ENCODE data around the gene PHF21A.

DNA sequence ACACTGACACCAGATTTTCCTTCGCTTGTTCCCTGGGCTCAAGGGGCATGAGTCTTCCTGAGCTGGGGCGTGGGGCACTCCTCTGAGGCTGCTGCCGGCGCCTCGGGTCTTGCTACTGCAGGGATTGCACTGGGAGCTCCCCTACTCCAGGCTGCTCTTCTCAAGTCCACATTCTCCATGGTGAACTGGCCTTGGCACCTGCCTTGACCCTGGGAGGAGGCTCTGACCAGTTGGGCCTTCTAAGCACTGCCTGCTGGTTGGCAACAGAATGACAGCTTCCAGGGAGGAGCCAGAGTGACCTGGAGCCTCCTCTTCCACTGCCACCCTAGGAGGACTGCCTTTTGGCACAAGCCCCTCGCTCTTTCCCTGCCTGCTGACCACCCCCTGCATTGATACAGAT is 223.7 kb downstream of the PHF21A start:
- TF ChIP-seq TAF1 (CRISPR knock-in tag; IDR thresholded peaks at IDR 0.05), result no peak
- TF ChIP-seq, protein P1, sequence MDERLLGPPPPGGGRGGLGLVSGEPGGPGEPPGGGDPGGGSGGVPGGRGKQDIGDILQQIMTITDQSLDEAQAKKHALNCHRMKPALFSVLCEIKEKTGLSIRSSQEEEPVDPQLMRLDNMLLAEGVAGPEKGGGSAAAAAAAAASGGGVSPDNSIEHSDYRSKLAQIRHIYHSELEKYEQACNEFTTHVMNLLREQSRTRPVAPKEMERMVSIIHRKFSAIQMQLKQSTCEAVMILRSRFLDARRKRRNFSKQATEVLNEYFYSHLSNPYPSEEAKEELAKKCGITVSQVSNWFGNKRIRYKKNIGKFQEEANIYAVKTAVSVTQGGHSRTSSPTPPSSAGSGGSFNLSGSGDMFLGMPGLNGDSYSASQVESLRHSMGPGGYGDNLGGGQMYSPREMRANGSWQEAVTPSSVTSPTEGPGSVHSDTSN (CRISPR knock-in tag; IDR thresholded peaks at IDR 0.05), result no peak
- TF ChIP-seq, protein P2, sequence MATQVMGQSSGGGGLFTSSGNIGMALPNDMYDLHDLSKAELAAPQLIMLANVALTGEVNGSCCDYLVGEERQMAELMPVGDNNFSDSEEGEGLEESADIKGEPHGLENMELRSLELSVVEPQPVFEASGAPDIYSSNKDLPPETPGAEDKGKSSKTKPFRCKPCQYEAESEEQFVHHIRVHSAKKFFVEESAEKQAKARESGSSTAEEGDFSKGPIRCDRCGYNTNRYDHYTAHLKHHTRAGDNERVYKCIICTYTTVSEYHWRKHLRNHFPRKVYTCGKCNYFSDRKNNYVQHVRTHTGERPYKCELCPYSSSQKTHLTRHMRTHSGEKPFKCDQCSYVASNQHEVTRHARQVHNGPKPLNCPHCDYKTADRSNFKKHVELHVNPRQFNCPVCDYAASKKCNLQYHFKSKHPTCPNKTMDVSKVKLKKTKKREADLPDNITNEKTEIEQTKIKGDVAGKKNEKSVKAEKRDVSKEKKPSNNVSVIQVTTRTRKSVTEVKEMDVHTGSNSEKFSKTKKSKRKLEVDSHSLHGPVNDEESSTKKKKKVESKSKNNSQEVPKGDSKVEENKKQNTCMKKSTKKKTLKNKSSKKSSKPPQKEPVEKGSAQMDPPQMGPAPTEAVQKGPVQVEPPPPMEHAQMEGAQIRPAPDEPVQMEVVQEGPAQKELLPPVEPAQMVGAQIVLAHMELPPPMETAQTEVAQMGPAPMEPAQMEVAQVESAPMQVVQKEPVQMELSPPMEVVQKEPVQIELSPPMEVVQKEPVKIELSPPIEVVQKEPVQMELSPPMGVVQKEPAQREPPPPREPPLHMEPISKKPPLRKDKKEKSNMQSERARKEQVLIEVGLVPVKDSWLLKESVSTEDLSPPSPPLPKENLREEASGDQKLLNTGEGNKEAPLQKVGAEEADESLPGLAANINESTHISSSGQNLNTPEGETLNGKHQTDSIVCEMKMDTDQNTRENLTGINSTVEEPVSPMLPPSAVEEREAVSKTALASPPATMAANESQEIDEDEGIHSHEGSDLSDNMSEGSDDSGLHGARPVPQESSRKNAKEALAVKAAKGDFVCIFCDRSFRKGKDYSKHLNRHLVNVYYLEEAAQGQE (IDR thresholded peaks at IDR 0.05; ENCODE audit: borderline replicate concordance in 1 of 2, low read depth in 1 of 2, low read length in 2 of 2), result no peak
